Right atrium auricular region (tissue), 2 donors: ENCODE data around the gene SHANK1. TPM values are rescaled to one million over a fixed set of nuclear protein-coding genes. Genes with fewer than 3 reads are reported as not detected.

Experiments
- DNase-seq: peaks from one replicate; pipeline ENCODE4 v3.0.0-alpha.2; 2019; ENCODE audit warnings: low spot score
- H3K27ac ChIP-seq, 2 donors: fragments of 200-600 bp; sonication (generic); 1 replicate in 1 of 2; 2 replicates in 1 of 2; pipeline ENCODE4 v1.5.1; 2016 to 2019
- H3K27me3 ChIP-seq, 2 donors: fragments of 200-600 bp; sonication (generic); one replicate each; pipeline versions ENCODE4 v1.5.1 to v1.6.0; 2017 to 2019
- H3K36me3 ChIP-seq: fragments of 200-600 bp; sonication (generic); one replicate; pipeline ENCODE4 v1.5.1; 2016
- H3K4me1 ChIP-seq, 2 donors: fragments of 200-600 bp; sonication (generic); one replicate each; pipeline versions ENCODE4 v1.5.1 to v1.6.0; 2017 to 2019
- H3K4me3 ChIP-seq, 2 donors: fragments of 200-600 bp; sonication (generic); 1 replicate in 1 of 2; 2 replicates in 1 of 2; pipeline ENCODE4 v1.5.1; 2017 to 2019; ENCODE audit warnings: mild to moderate bottlenecking in 1 of 2, moderate library complexity in 1 of 2
- H3K9me3 ChIP-seq, 2 donors: fragments of 200-600 bp; sonication (generic); one replicate each; pipeline ENCODE4 v1.5.1; 2019
- total RNA-seq, 2 donors: library from RNA; depleted of rRNA; stranded (reverse); fragments of >200 nt; gene quantifications; one replicate each; pipeline ENCODE4 v1.1.0, GENCODE V29; 2016
- TF ChIP-seq, protein P1 (sequence below), 2 donors: fragments of 200-600 bp; sonication (generic); IDR thresholded peaks; one replicate each; pipeline ENCODE4 v1.5.1; 2019; ENCODE audit warnings: antibody characterized with exemption in 2 of 2

The SHANK1 gene
- total RNA-seq, 2 donors from 2014 or later = 0.56 to 1.8 TPM

DNA sequence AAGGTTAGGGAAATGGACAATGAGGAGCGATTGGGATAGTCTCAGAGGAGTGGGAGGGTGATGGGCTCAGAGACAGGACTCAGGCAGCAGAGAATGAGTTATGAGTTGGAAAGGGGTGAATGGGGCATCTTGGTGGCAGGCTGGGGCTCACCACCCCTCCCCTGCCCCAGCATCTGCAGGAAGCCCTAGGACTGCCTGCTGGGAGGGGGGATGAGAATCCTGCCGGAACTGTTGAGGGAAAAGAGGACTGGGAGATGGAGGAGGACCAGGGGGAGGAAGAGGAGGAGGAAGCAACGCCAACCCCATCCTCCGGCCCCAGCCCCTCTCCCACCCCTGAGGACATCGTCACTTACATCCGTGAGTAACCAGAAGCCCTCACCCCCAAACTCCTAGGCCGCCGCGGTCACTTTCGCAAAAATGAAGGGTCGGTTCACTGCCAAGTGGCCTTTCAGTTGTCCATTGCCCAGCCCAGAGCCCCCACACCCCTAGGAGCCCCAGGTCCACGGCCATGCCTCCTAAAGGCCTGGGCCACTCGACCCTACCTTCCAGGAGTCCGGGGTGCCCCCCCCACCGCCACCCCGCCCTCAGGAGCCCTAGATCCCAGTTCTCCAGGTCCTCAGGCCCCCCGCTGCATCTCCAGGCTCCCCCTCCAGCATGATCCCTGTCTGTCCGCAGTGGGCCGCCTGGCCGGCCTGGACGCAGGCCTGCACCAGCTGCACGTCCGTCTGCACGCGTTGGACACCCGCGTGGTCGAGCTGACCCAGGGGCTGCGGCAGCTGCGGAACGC is 4.3 kb upstream of the SHANK1 start:
- no peak for DNase-seq
- peaks cover 0 to 35% of the 10 kb centered on the region in 2 donors for H3K4me1 ChIP-seq
- TF ChIP-seq, protein P1, sequence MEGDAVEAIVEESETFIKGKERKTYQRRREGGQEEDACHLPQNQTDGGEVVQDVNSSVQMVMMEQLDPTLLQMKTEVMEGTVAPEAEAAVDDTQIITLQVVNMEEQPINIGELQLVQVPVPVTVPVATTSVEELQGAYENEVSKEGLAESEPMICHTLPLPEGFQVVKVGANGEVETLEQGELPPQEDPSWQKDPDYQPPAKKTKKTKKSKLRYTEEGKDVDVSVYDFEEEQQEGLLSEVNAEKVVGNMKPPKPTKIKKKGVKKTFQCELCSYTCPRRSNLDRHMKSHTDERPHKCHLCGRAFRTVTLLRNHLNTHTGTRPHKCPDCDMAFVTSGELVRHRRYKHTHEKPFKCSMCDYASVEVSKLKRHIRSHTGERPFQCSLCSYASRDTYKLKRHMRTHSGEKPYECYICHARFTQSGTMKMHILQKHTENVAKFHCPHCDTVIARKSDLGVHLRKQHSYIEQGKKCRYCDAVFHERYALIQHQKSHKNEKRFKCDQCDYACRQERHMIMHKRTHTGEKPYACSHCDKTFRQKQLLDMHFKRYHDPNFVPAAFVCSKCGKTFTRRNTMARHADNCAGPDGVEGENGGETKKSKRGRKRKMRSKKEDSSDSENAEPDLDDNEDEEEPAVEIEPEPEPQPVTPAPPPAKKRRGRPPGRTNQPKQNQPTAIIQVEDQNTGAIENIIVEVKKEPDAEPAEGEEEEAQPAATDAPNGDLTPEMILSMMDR (IDR thresholded peaks at IDR 0.05) = no peak
- H3K4me3 ChIP-seq = peak overlapping the region; percentile 35 to 71
- peak overlapping the region; percentile 11 to 41 for H3K27ac ChIP-seq
- no peaks in the 10 kb centered on the region for H3K36me3 ChIP-seq
- H3K9me3 ChIP-seq = no peaks in the 10 kb centered on the region
- H3K27me3 ChIP-seq = peaks cover 0 to 2% of the 10 kb centered on the region in 2 donors

DNA sequence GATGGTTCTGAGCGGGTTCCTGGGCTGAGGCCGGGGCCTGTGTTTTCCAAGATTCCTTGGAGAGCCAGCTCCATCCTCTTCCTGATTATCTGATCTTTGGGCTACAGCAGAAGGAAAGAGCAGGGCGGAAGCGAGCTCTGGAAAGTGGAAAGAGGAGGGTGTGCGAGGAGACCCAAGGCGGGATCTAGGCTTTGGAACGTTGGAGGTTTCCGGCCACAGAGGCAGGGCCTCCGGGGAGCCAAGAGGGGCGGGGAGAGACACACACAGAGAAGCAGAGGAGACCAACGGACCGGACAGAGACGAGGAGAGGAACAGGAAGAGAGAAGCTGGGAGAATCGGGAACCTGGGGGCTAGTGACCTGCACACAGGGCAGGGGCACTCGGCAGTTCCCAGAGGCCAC is 3.5 kb upstream of the SHANK1 start, which contains the start of gene CLEC11A:
Gene CLEC11A (plus strand): TSS at position 296 of the 400 bp plus-strand sequence. CDS start 162 bp downstream, outside the sequence.
- DNase-seq = peak; percentile 65
- peak within 1 kb of the TSS; percentile 35 to 71 for H3K4me3 ChIP-seq
- TF ChIP-seq, protein P1 (IDR thresholded peaks at IDR 0.05) = no peak

DNA sequence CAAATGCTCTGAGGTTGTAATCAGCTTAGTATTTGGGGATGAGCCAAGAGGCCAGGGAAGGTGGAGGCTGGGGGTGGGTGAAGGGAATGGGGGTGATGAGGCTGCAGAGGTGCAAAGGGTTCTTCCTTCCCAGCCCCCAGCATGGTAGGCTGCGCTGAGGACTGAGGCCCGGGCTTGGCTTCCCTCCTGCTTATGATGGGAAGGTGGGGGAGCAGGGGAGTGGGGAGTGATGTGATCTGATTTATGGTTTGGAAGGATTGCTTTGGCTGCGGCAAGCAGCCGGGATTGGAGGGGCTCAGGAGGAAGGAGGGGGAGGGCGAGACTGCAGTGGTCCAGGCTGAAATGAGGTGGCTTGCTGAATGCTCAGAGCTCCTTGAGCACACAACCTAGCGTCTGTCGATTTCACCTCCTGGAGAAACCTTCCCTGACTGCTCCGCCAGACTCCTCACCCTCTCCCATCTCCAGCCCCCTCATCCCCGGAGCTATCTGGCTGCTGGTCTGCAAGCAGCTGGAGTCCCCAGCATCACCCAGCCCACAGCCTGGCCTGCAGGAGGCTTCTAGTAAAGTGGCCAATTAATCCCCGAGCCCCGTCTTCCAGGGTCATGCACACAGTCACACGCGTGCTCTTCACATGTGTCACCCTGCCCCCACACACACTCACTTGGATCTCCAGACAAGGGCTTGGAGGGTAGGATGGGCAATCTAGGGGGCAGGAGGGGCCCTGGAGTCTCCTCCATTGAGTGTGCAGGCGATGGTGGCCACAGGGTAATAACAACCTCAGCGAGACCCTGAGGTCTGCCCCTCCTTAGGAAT is 2.8 kb upstream of the SHANK1 start:
- H3K9me3 ChIP-seq = no peaks in the 10 kb centered on the region
- peaks cover 0 to 6% of the 10 kb centered on the region in 2 donors for H3K27me3 ChIP-seq
- no peaks in the 10 kb centered on the region for H3K36me3 ChIP-seq
- peak overlapping the region; percentile 24 to 25 for H3K27ac ChIP-seq
- TF ChIP-seq, protein P1 (IDR thresholded peaks at IDR 0.05) = no peak
- no peak for DNase-seq
- H3K4me1 ChIP-seq = peaks cover 0 to 41% of the 10 kb centered on the region in 2 donors
- peak overlapping the region in 1 of 2 donors; percentile 71 for H3K4me3 ChIP-seq

More for the DNA sequence above, 3.5 kb upstream of the SHANK1 start, which contains the start of gene CLEC11A:
- no peaks in the 10 kb centered on the region for H3K9me3 ChIP-seq
- H3K4me1 ChIP-seq = peaks cover 0 to 41% of the 10 kb centered on the region in 2 donors
- peaks cover 0 to 6% of the 10 kb centered on the region in 2 donors for H3K27me3 ChIP-seq
- H3K36me3 ChIP-seq = no peaks in the 10 kb centered on the region
- peak within 1 kb of the TSS; percentile 25 to 41 for H3K27ac ChIP-seq

DNA sequence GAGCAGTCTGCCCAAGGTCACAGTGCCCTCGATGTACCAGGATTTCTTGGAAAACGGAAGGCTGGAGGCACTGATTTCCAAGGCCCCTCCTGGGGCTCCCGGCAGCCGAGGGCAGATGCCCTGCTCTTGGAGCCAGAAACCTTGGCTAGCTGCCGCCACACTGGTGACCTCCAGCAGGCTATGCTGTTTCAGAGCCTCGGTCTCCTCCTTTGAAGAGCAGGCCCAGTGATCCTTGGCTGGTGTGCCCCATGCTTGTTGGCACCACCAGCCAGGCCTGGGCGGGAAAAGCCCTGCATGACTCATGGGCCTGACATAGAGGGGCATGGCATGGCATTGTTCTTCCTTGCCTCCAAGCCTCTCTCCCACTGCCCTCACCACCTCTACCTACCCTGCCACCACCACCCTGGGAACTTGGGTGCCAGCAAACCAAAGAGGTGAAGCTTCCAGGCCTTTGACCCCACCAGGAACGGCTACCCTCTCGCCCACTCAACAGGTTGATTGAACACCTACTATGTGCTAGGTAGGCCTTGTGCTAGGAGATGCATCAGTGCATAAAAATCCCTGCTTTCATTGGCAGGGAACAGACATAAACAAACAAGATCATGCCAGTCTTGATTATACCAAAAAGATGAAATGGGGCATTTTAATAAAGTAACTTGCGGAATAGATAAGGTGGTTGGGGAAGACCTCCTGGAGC is 2.0 kb upstream of the SHANK1 start:
- Histone ChIP-seq H3K4me3 (no peak overlapping the region), H3K27ac (no peak overlapping the region), H3K36me3 (no peaks in the 10 kb centered on the region), H3K9me3 (no peaks in the 10 kb centered on the region), H3K27me3 (peaks cover 0 to 6% of the 10 kb centered on the region in 2 donors), H3K4me1 (peaks cover 0 to 41% of the 10 kb centered on the region in 2 donors)
- no peak for DNase-seq
- TF ChIP-seq, protein P1 (IDR thresholded peaks at IDR 0.05) = no peak

DNA sequence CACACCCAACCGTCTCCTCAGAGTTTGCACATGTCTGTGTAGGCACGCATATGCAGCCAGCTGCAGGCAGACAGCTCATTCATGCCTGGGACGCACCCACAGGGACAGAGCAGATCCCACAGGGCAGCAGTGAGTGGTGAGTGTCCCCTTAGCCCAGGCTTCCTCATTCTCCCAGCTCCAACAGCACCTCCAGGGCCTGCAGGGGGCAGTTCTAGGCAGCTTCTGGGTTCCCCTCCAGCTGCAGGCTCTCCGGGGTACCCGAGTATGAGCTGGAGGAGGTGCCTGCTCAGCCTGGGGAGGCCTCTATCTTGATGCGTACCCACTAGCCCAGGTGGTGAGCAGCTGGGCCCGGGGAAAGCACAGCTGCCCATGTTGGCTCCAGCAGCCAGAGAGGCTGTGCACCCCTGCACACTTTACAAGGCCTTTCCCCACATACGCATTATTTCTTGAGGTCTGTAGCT is 1.3 kb upstream of the SHANK1 start:
- Histone ChIP-seq H3K36me3 (no peaks in the 10 kb centered on the region), H3K9me3 (no peaks in the 10 kb centered on the region), H3K27ac (no peak overlapping the region), H3K4me1 (peaks cover 0 to 41% of the 10 kb centered on the region in 2 donors), H3K4me3 (no peak overlapping the region), H3K27me3 (peaks cover 0 to 6% of the 10 kb centered on the region in 2 donors)
- no peak for DNase-seq
- TF ChIP-seq, protein P1 (IDR thresholded peaks at IDR 0.05) = no peak
